AG04450 (cell line): ENCODE results near the gene SLC36A1. TPM values are rescaled to one million over a fixed set of nuclear protein-coding genes. Genes with fewer than 3 reads are reported as not detected.

Experiments used
- CTCF ChIA-PET: fragments of 300-600, 350-600 bp; formaldehyde crosslinking; extraction: SDS; loops from one replicate; lab custom pipeline; 2022; ENCODE audit warnings: antibody characterized with exemption, inconsistent platforms; lab: Charles Lee
- POLR2A ChIA-PET: fragments of 350-600 bp; formaldehyde crosslinking; extraction: SDS; loops from one replicate; lab custom pipeline; 2021; ENCODE audit warnings: antibody characterized with exemption, inconsistent platforms; lab: Yijun Ruan, JAX
- DNase-seq: peaks from one replicate; pipeline ENCODE4 v3.0.0-alpha.2; 2011; ENCODE audit warnings: low read depth, low spot score
- H3K27ac ChIP-seq: one replicate; pipeline ENCODE4 v1.5.1; 2012; ENCODE audit warnings: low read depth, low read length, control low read depth
- H3K27me3 ChIP-seq: one replicate; pipeline ENCODE4 v1.6.0; 2012; ENCODE audit warnings: low read length; ENCODE audit not compliant: control insufficient read depth, insufficient read depth
- H3K4me3 ChIP-seq: 2 replicates; pipeline ENCODE4 v1.5.1; 2011; ENCODE audit warnings: mild to moderate bottlenecking, low read depth, low read length, control low read depth
- H3K9me3 ChIP-seq: 2 replicates; pipeline ENCODE4 v1.5.1; 2012; ENCODE audit warnings: low read length; ENCODE audit not compliant: control insufficient read depth, insufficient read depth
- polyA minus RNA-seq: library from RNA; depleted of rRNA, polyadenylated mRNA; stranded (reverse); fragments of >200 nt; gene quantifications from 2 replicates; pipeline ENCODE4 v1.2.3, GENCODE V29; 2011; rRNA and poly(A)+ RNA removed
- polyA plus RNA-seq: library from polyadenylated mRNA; depleted of rRNA; stranded (reverse); fragments of >200 nt; gene quantifications from 2 replicates; pipeline ENCODE4 v1.2.3, GENCODE V29; 2011; rRNA removed
- TF ChIP-seq, protein P1 (sequence below): IDR thresholded peaks from 2 replicates; pipeline ENCODE4 v1.5.1; 2011; ENCODE audit warnings: low read depth, low read length, control low read depth, inconsistent platforms

The SLC36A1 gene
- 22.2 and 22.3 TPM in 2 replicates for polyA plus RNA-seq
- 49.0 and 61.2 TPM in 2 replicates for polyA minus RNA-seq

DNA sequence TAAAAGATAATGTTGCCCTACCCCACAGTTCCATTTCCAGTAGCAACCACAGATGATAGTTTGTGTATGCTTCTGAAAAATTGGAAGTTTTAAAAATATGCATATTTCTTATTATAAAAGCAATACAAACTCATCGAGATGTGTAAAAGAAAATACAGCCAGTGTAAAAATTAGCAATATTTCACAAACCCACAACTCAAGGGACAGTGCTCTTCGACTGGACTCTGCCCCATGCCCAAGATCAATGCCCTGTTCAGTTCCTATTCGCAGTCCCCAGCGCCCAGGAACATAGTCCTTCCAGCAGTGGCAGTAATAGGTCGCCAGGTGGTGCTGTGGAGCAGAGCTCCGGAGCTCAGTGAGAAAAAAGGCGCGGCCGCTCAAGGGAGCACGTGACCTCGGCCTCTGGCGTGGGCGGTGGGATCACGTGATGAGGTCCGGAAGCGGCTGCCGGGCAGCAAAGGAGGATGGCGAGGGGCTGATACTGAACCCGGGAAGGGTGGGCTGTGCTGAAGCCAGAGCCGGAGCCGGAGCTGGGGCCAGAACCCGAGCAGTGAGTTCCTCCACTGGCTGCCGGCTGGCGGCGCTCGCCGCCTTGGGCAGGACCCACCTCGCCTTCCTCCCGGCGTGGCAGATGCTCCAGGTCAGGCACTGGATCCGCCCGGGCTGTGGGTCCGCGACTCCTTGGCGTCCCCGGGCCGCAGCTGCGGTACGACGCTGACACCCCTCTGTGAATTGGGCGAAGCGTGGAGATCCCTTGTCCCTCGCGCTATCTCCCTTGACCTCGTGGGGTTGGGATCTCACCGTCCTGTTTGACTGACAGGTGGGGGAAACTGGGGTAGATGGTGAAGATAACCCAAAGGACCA is at the start of gene SLC36A1:
Gene SLC36A1, plus strand, starts transcription at position 430 of the 864 bp plus-strand sequence. CDS start 11,190 bp downstream, outside the sequence.
- Histone ChIP-seq H3K4me3 (peak within 1 kb of the TSS; percentile 73), H3K27ac (peak within 1 kb of the TSS; percentile 39), H3K27me3 (no peaks in the 10 kb centered on the region), H3K9me3 (no peaks in the 10 kb centered on the region; the same call in 1 of the 2 replicates)
- peak; percentile 70 for DNase-seq
- TF ChIP-seq, protein P1, sequence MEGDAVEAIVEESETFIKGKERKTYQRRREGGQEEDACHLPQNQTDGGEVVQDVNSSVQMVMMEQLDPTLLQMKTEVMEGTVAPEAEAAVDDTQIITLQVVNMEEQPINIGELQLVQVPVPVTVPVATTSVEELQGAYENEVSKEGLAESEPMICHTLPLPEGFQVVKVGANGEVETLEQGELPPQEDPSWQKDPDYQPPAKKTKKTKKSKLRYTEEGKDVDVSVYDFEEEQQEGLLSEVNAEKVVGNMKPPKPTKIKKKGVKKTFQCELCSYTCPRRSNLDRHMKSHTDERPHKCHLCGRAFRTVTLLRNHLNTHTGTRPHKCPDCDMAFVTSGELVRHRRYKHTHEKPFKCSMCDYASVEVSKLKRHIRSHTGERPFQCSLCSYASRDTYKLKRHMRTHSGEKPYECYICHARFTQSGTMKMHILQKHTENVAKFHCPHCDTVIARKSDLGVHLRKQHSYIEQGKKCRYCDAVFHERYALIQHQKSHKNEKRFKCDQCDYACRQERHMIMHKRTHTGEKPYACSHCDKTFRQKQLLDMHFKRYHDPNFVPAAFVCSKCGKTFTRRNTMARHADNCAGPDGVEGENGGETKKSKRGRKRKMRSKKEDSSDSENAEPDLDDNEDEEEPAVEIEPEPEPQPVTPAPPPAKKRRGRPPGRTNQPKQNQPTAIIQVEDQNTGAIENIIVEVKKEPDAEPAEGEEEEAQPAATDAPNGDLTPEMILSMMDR: peak; percentile 98
- ChIA-PET POLR2A (interaction anchor here (0.6 to 1.2 kb wide), 8 partner anchors 13 to 325 kb away, joined by 3 to 7 read pairs (median 4); partner anchors contain the start of gene G3BP1), CTCF (interaction anchor here (0.6 to 6.4 kb wide), 26 partner anchors 10 to 324 kb away, joined by 3 to 101 read pairs (median 4); no protein-coding TSS in a partner anchor)

DNA sequence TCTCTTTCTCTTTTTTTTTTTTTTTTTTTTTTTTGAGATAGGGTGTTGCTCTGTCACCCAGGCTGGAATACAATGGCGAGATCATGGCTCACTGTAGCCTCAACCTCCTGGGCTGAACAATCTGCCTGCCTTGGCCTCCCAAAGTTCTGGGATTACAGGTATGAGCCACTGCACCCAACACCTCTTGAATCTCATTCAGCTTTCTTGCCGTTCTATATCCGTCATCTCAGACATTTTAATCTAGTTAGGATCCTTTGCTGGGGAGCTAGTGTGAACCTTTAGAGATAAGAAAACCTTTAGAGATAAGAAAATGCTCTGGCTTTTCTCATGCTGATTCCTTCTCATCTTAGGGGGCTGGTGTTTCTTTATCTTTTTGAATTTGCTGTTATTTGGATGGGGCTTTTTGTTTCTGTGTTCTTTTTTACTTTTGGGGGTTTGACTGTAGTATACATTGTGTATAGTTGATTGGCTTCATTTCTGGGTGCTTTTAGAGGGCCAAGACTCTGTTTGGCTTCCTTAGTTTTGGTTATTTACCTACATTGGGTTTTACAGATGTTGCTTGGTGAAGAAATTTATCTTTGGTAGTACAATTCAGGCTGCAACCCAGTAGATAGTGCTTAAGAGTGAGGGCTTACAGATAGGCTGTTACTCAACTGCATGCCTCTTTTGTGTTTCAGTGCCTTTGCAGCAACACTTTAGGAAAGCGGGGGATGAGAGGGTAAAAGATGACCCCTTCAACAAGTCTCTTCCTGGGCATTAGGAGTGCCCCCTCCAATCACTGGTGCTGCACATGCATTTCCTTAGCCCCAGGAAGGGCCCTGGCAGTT is 41.9 kb upstream of the SLC36A1 start:
- no peaks in the 10 kb centered on the region for H3K9me3 ChIP-seq
- CTCF ChIA-PET: interaction anchor here (0.7 to 1.0 kb wide), 2 partner anchors 118 to 696 kb away, joined by 3 to 4 read pairs; no protein-coding TSS in a partner anchor
- H3K4me3 ChIP-seq: no peak overlapping the region
- POLR2A ChIA-PET: no interaction called here
- no peak overlapping the region for H3K27ac ChIP-seq
- TF ChIP-seq, protein P1: no peak
- H3K27me3 ChIP-seq: no peaks in the 10 kb centered on the region
- no peak for DNase-seq

DNA sequence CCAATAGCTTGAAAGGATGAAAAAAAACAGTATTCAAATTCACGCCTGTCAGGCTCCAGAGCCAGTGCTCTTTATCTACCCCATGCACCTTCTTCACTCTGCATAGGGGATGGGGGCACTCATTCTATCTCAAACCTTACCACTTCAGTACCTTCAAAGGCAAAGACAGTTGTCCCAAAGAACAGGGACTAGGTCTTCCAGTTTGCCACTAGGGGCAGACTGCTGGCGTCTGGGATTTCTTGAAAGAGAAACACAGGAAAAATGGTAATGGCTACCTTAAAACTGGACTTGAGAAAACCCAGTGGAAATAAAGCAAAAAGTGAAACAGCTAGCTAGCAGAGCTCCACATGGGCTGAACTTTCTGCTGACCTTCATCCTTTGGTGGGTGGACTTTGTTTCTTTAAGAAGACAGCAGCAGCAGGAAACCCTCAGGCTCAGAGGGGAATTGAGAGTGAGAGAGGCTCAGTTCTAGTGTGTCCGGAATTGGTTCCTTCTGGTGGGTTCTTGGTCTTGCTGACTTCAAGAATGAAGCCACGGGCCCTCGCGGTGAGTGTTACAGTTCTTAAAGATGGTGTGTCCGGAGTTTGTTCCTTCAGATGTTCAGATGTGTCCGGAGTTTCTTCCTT is 41.0 kb upstream of the SLC36A1 start:
- DNase-seq: no peak
- Histone ChIP-seq H3K9me3 (no peaks in the 10 kb centered on the region), H3K27me3 (no peaks in the 10 kb centered on the region), H3K27ac (no peak overlapping the region), H3K4me3 (no peak overlapping the region)
- CTCF ChIA-PET: interaction anchor here (0.6 to 1.1 kb wide), 3 partner anchors 14 to 117 kb away, joined by 3 read pairs; no protein-coding TSS in a partner anchor
- POLR2A ChIA-PET: no interaction called here
- TF ChIP-seq, protein P1: peak; percentile 45

DNA sequence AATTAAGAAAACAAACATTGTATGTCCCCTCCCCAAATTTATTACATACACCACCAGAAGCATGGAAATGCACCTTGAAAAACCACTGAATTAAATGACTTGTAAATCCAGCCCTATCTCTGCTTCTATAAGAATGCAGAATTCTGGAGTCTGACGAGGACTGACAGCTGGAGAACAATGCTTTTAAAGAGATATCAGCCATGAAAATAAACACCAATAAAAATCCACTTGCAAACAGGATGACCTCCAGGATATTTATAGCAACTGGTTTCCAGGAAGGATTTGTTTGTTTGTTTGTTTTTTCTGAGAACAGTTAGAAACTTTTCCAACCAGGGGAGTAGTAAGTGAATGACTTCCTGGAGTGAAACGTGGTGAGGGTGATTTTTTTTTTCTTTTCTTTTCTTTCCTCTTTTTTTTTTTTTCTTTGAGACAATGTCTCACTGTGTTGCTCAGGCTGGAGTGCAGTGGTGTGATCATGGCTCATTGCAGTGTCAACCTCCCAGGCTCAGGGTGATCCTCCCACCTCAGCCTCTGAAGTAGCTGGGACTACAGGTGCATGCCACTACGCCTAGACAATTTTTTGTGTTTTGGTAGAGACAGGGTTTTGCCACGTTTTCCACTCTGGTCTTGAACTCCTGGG is 38.7 kb upstream of the SLC36A1 start:
- TF ChIP-seq, protein P1: no peak
- Histone ChIP-seq H3K27ac (no peak overlapping the region), H3K9me3 (no peaks in the 10 kb centered on the region), H3K4me3 (no peak overlapping the region), H3K27me3 (peaks cover 2% of the 10 kb centered on the region)
- ChIA-PET POLR2A (no interaction called here), CTCF (no interaction called here)
- DNase-seq: no peak
